WTC11 (cell line): ENCODE results near the gene HDAC3. TPM values are rescaled to one million over a fixed set of nuclear protein-coding genes. Genes with fewer than 3 reads are reported as not detected.

Experiments used
- AFF4 ChIP-seq: sonication (generic); formaldehyde crosslinking; IDR thresholded peaks from 2 replicates; pipeline ENCODE4 v1.8.1; 2023; ENCODE audit warnings: mild to moderate bottlenecking, missing genetic modification reagents, borderline replicate concordance
- ARID4B ChIP-seq: sonication (generic); formaldehyde crosslinking; IDR thresholded peaks from 2 replicates; pipeline ENCODE4 v1.8.0; 2023; ENCODE audit warnings: missing genetic modification reagents, mild to moderate bottlenecking, borderline replicate concordance
- ATF3 ChIP-seq: sonication (generic); formaldehyde crosslinking; conservative IDR thresholded peaks from 2 replicates; pipeline ENCODE4 v1.8.1; 2022; ENCODE audit warnings: mild to moderate bottlenecking, missing genetic modification reagents
- CREB1 ChIP-seq: sonication (generic); formaldehyde crosslinking; IDR thresholded peaks from 2 replicates; pipeline ENCODE4 v1.8.0; 2023; ENCODE audit warnings: mild to moderate bottlenecking, missing genetic modification reagents
- ELF4 ChIP-seq: sonication (generic); formaldehyde crosslinking; IDR thresholded peaks from 2 replicates; pipeline ENCODE4 v1.8.1; 2022; ENCODE audit warnings: low read depth, mild to moderate bottlenecking, moderate library complexity, missing genetic modification reagents
- ETV6 ChIP-seq: sonication (generic); formaldehyde crosslinking; IDR thresholded peaks from 2 replicates; pipeline ENCODE4 v1.8.1; 2022; ENCODE audit warnings: mild to moderate bottlenecking, missing genetic modification reagents
- FOXJ3 ChIP-seq: sonication (generic); formaldehyde crosslinking; IDR thresholded peaks from 2 replicates; pipeline ENCODE4 v1.9.0; 2021; ENCODE audit warnings: missing genetic modification reagents, mild to moderate bottlenecking, borderline replicate concordance
- FOXP1 ChIP-seq: sonication (generic); formaldehyde crosslinking; IDR thresholded peaks from 2 replicates; pipeline ENCODE4 v1.8.0; 2022; ENCODE audit warnings: missing genetic modification reagents, mild to moderate bottlenecking, moderate library complexity, borderline replicate concordance
- GRHL2 ChIP-seq: fragments of 250-450 bp; sonication (Bioruptor Pico); IDR thresholded peaks from 2 replicates; pipeline ENCODE4 v1.8.0; 2022; ENCODE audit warnings: mild to moderate bottlenecking, moderate library complexity; ENCODE audit not compliant: insufficient replicate concordance, severe bottlenecking
- GTF2I ChIP-seq: fragments of 250-450 bp; sonication (Bioruptor Pico); conservative IDR thresholded peaks from 2 replicates; pipeline ENCODE4 v1.4.0; 2021; ENCODE audit warnings: mild to moderate bottlenecking
- HMGA2 ChIP-seq: fragments of 250-450 bp; sonication (Bioruptor Pico); IDR thresholded peaks from 2 replicates; pipeline ENCODE4 v1.4.0; 2021; ENCODE audit warnings: mild to moderate bottlenecking, moderate library complexity
- NFATC4 ChIP-seq: fragments of 250-450 bp; sonication (Bioruptor Pico); IDR thresholded peaks from 2 replicates; pipeline ENCODE4 v1.9.0; 2021; ENCODE audit warnings: mild to moderate bottlenecking
- NFE2L1 ChIP-seq: sonication (generic); formaldehyde crosslinking; IDR thresholded peaks from 2 replicates; pipeline ENCODE4 v1.8.1; 2023; ENCODE audit warnings: missing genetic modification reagents
- NFYB ChIP-seq: sonication (generic); formaldehyde crosslinking; conservative IDR thresholded peaks from 2 replicates; pipeline ENCODE4 v1.8.0; 2022; ENCODE audit warnings: low read depth, missing genetic modification reagents
- NR3C1 ChIP-seq: sonication (generic); formaldehyde crosslinking; conservative IDR thresholded peaks from 2 replicates; pipeline ENCODE4 v1.8.1; 2023; ENCODE audit warnings: low read depth, mild to moderate bottlenecking, missing genetic modification reagents
- TCF7 ChIP-seq: sonication (generic); formaldehyde crosslinking; IDR thresholded peaks from 2 replicates; pipeline ENCODE4 v1.8.0; 2022; ENCODE audit warnings: mild to moderate bottlenecking, low read depth, missing genetic modification reagents, moderate library complexity
- TP53 ChIP-seq: sonication (generic); formaldehyde crosslinking; IDR thresholded peaks from 2 replicates; pipeline ENCODE4 v1.8.1; 2023; ENCODE audit warnings: mild to moderate bottlenecking, missing genetic modification reagents
- ZNF281 ChIP-seq: sonication (generic); formaldehyde crosslinking; IDR thresholded peaks from 2 replicates; pipeline ENCODE4 v1.8.0; 2023; ENCODE audit warnings: mild to moderate bottlenecking, missing genetic modification reagents
- ZNF396 ChIP-seq: fragments of 250-450 bp; sonication (Bioruptor Pico); IDR thresholded peaks from 2 replicates; pipeline ENCODE4 v1.8.0; 2021; ENCODE audit warnings: mild to moderate bottlenecking, moderate library complexity, borderline replicate concordance
- ZNF423 ChIP-seq: fragments of 250-450 bp; sonication (Bioruptor Pico); IDR thresholded peaks from 2 replicates; pipeline ENCODE4 v2.1.2; 2022; ENCODE audit warnings: mild to moderate bottlenecking, moderate library complexity
- total RNA-seq: library from RNA; stranded (reverse); gene quantifications from 3 replicates; pipeline ENCODE4 v1.2.3, GENCODE V29; 2021
- TF ChIP-seq, protein P1 (sequence below): sonication (generic); formaldehyde crosslinking; IDR thresholded peaks from 2 replicates; pipeline ENCODE4 v1.8.1; 2022; ENCODE audit warnings: mild to moderate bottlenecking, missing genetic modification reagents, moderate library complexity, borderline replicate concordance
- TF ChIP-seq, protein P2 (sequence below): sonication (generic); formaldehyde crosslinking; conservative IDR thresholded peaks from 2 replicates; pipeline ENCODE4 v1.8.1; 2023; ENCODE audit warnings: mild to moderate bottlenecking, low read depth, missing genetic modification reagents, moderate library complexity
- TF ChIP-seq, protein P3 (sequence below): sonication (generic); formaldehyde crosslinking; IDR thresholded peaks from 2 replicates; pipeline ENCODE4 v1.8.0; 2022; ENCODE audit warnings: mild to moderate bottlenecking, missing genetic modification reagents

Gene HDAC3
- total RNA-seq, 1 experiment from 2014 or later = 96.2 TPM

DNA sequence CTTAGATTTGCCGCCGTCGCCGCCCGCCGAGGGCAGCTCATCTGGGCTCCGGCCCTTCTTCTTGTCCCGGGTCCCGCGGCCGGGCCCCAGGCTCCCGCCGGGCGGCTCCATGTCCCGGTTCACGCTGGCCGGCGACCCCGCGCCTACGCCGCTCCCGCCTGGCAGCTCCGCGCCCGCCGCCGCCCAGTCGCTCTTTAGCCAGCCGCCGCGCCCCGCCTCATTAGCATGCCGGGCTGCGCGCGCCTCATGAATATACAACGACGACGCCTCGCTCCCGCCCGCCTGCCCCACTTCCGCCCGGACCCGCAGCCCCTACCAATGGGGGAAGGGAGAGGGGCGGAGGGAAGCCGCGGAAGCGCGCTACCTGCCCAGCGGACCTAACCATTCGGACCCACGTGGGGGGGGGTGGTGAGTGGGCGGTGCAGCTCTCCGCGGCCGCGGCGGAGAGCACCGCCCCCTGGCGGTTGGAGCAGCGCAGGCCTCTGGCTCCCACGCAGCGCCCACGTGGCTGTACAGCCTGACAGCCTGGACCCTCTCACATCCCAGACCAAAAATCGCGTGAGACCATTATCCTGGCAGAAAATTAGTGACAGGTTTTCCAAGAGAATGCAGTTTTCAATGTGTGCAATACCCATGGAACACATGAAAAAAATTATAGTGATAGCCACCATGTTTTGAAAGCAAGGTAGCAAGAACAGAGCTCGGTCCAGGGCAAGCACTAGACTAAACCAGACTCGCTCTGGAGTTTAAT is 17.7 kb downstream of the HDAC3 start, which contains the start of gene DIAPH1 (continued):
- TF ChIP-seq ARID4B = 0 out of 2 replicates have a peak, but pooled peaks have one; percentile 45
- TF ChIP-seq FOXP1 (CRISPR knock-in tag) = peak; percentile 69; the same call in 1 of the 2 replicates
- TF ChIP-seq ETV6 (CRISPR knock-in tag) = peak; percentile 74; the same call in 1 of the 2 replicates
- no peak for TF ChIP-seq ZNF423
- TF ChIP-seq FOXJ3 = no peak
- peak; percentile 14; the same call in 1 of the 2 replicates for TF ChIP-seq ELF4
- TF ChIP-seq AFF4 (CRISPR knock-in tag) = peak; percentile 84; the same call in 1 of the 2 replicates
- TF ChIP-seq NFATC4 = no peak
- TF ChIP-seq, protein P1, sequence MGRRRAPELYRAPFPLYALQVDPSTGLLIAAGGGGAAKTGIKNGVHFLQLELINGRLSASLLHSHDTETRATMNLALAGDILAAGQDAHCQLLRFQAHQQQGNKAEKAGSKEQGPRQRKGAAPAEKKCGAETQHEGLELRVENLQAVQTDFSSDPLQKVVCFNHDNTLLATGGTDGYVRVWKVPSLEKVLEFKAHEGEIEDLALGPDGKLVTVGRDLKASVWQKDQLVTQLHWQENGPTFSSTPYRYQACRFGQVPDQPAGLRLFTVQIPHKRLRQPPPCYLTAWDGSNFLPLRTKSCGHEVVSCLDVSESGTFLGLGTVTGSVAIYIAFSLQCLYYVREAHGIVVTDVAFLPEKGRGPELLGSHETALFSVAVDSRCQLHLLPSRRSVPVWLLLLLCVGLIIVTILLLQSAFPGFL = no peak
- no peak for TF ChIP-seq GRHL2 (CRISPR knock-in tag)
- TF ChIP-seq, protein P2, sequence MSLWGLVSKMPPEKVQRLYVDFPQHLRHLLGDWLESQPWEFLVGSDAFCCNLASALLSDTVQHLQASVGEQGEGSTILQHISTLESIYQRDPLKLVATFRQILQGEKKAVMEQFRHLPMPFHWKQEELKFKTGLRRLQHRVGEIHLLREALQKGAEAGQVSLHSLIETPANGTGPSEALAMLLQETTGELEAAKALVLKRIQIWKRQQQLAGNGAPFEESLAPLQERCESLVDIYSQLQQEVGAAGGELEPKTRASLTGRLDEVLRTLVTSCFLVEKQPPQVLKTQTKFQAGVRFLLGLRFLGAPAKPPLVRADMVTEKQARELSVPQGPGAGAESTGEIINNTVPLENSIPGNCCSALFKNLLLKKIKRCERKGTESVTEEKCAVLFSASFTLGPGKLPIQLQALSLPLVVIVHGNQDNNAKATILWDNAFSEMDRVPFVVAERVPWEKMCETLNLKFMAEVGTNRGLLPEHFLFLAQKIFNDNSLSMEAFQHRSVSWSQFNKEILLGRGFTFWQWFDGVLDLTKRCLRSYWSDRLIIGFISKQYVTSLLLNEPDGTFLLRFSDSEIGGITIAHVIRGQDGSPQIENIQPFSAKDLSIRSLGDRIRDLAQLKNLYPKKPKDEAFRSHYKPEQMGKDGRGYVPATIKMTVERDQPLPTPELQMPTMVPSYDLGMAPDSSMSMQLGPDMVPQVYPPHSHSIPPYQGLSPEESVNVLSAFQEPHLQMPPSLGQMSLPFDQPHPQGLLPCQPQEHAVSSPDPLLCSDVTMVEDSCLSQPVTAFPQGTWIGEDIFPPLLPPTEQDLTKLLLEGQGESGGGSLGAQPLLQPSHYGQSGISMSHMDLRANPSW (CRISPR knock-in tag) = no peak
- no peak for TF ChIP-seq NR3C1 (CRISPR knock-in tag)
- no peak for TF ChIP-seq ATF3 (CRISPR knock-in tag)
- 0 out of 2 replicates have a peak, but pooled peaks have one; percentile 35 for TF ChIP-seq NFYB
- no peak for TF ChIP-seq NFE2L1 (CRISPR knock-in tag)
- no peak for TF ChIP-seq CREB1
- TF ChIP-seq ZNF281 (CRISPR knock-in tag) = 0 out of 2 replicates have a peak, but pooled peaks have one; percentile 72
- TF ChIP-seq TP53 (CRISPR knock-in tag) = no peak
- TF ChIP-seq, protein P3, sequence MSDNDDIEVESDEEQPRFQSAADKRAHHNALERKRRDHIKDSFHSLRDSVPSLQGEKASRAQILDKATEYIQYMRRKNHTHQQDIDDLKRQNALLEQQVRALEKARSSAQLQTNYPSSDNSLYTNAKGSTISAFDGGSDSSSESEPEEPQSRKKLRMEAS = peak; percentile 93
- no peak for TF ChIP-seq TCF7 (CRISPR knock-in tag)
- TF ChIP-seq HMGA2 = no peak
- TF ChIP-seq GTF2I (CRISPR knock-in tag) = no peak
- no peak for TF ChIP-seq ZNF396 (CRISPR knock-in tag)
